Measurements from ENCODE around the gene MRPS11. TPM values are rescaled to one million over a fixed set of nuclear protein-coding genes. Genes with fewer than 3 reads are reported as not detected.

MRPS11 gene
- 45.9 and 62.5 TPM in 2 replicates for total RNA-seq

DNA sequence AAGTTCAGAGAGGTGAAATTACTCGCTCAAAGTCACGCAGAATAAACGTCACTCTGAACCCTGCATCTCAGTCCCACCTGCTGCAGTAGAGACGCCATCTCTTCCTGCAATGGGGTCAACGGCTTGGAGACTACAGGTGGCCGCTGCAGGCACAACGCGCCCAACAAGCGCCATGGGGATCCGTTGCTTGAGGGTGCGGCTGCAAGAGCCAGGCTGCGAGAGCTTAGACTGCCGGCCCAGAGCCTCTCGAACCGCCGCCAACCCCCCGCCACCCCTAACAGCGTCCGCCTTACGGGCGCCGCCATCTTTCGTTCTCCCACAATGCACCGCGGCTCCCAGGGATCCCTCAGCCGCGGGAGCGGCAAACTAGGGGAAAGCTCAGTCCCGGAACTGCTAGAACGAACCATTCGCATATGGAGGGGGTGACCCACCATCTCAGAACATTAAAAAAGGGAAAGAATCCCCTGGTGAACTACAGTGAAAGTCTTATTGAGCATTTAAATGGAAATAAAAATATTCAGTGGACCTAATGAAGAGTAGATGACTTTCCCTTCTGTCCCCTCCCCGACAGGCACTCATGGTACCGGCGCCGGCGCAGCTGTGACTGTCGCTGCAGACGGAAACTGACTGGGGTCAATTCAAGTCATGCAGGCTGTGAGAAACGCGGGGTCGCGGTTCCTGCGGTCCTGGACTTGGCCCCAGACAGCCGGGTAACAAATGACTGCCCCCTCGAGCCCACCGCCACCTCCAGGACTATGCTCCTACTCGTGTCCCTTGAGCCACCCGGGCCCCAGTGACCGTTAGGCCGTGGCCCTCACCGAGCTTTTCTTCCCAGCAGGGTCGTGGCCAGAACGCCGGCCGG is at the start of gene MRPS11, which contains the start of gene MRPL46:
MRPS11 (plus strand) TSS at position 636 of the 862 bp plus-strand sequence; CDS start at position 646, 10 bp downstream.
MRPL46 (minus strand) TSS at position 316 of the 862 bp plus-strand sequence; CDS start at position 305, 11 bp downstream.

Other genes with a start within 250 kb of the MRPS11 start
- gene NTRK3, start 211.0 kb upstream of the MRPS11 start, total RNA-seq: under 0.01 TPM in 2 replicates
- 12.6 and 16.4 TPM in 2 replicates for gene MRPL46, start 320 bp upstream of the MRPS11 start, total RNA-seq
- 2.7 TPM in 2 replicates for gene DET1, start 79.0 kb downstream of the MRPS11 start, total RNA-seq
- gene AEN, start 153.6 kb downstream of the MRPS11 start, total RNA-seq: 73.9 and 80.6 TPM in 2 replicates
- gene ISG20, start 171.3 kb downstream of the MRPS11 start, total RNA-seq: 18.7 and 22.4 TPM in 2 replicates

Data from endothelial cell of coronary artery (primary cell).